ENCODE data around the gene NPHS2.
"Not testable (repeated sequence)": the region's sequence is repeated elsewhere in the genome, so short reads cannot be mapped to it uniquely, and the experiment has no call there.

The NPHS2 gene

DNA sequence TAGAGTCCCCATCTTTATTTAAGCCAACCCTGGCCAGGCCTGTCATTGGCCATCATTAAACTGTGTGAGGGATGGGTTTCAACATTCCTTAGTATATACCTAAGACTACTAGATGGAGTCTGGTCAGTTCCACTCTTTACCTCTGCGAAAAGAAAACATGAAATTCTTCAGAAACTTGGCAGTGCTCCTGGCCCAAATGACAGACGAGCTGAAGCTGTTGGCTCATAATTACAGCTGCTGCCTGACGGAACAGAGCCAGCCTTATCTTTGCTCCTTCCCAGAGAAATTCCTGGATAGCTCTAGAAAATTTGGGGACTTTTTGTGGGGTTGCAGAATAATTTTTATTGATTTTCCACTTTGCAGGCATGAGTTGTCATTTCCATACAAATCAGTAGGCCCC lies 30.4 kb downstream of the NPHS2 start:
- DNase-seq = peak; percentile 10

DNA sequence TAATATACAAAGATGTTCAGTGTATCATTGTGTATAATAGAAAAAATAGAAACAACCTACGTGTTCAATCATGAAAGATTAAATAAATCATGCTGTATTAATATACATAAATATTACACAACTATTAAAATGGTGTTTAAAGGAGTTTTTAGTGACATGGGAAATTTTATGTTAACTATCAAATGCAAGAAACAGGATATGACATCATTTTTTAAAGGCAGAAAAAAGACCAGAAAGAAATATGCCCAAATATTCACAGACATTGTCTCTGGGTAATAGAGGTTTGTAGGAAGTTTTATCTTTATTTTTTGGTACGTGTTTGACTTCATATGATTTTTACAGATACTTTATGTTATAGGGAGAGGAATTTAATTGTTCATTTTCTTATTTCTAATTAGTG lies 34.0 kb downstream of the NPHS2 start:
- no peak for DNase-seq

DNA sequence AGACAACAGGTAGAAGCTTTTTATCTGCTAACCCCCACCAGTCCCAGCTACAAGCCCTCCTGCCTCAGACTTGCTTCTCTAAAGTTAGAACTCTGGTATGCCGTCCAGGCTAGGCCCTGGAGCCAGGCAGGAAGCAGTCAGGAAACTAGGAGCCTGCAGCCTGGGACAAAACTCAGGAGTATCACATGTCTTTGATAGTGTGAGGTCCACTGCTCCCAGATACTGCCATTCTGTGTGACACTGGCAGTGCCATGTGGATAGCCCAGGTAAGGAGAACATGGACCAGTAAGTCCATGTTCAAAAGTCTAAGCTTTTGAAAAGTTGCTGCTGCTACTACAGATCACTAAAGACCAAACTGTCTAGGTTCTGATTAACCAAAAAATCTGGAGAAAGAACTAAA lies 45.4 kb downstream of the NPHS2 start:
- DNase-seq = no peak

DNA sequence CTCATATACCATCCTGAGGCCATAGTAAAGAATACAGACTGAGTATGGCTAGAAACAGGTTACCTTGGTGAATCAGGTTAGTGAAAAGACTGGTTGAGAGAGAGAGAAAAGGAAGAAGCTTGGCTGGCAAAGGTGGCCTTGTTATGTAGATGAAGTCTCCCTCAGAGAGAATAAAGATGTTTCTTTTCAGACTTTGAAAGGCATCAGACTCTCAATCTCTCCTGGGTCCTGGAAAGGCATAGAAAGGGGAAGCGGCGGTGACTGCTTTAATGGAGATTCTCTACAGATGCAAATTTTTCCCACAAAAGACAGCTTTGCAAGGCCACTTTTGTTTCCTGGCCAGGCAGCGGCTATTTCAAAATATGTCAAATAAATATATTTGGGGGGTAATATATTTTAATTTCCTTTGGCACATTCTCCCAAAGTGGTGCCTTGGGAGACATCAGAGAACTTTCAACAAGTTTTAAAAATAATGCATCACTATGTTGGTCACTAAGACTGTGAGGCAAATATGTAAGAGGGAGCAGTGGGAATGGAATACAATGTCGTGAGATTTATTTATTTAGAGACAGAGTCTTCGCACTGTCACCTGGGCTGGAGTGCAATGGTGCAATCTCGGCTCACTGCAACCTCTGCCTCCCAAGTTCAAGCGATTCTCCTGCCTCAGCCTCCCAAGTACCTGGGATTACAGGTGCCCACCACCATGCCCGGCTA lies 46.1 kb downstream of the NPHS2 start:
- DNase-seq = no peak

DNA sequence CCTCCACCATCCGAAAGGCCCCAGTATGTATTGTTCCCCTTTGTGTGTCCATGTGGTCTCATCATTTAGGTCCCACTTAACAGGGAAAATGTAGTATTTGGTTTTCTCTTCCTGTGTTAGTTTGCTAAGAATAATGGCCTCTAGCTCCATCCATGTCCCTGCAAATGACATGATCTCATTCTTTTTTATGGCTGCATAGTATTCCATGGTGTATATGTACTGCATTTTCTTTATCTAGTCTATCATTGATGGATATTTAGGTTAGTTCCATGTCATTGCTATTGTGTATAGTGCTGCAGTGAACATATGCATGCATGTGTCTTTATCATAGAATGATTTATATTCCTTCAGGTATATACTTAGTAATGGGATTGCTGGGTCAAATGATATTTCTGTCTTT lies 57.2 kb downstream of the NPHS2 start:
- DNase-seq = not testable (repeated sequence)

DNA sequence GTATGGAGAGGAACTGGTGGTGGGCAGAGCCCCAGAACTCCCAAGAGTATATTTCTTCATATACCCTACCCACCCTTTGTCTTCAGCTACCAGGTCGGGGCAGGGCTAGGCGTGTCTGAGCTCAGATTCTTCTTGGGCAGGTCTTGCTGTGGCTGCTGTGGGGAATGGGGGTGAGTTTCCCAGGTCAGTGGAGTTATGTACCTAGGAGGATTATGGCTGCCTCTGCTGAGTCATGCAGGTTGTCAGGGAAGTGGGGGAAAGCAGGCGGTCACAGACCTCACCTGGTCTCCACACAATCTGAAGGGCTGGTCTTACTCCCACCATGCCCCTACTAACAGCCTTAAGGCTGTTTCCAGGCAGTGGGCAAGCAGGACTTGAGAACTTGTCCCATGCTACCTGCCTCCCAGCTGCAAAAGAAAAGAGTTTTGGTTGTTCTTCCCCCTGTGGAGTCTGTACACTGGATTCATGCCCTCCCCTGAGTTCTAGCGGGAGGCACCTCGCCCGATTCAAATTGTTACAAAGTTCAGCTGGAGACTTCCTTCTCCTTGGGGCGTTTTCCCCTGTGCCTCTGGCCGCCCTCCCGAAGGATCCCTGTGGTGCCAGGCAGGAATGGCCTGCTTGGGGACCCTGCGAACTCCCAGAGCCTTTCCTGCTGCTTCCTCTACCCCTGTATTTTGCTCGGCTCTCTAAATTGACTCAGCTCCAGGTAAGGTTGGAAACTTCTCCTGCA lies 58.6 kb downstream of the NPHS2 start:
- no peak for DNase-seq

DNA sequence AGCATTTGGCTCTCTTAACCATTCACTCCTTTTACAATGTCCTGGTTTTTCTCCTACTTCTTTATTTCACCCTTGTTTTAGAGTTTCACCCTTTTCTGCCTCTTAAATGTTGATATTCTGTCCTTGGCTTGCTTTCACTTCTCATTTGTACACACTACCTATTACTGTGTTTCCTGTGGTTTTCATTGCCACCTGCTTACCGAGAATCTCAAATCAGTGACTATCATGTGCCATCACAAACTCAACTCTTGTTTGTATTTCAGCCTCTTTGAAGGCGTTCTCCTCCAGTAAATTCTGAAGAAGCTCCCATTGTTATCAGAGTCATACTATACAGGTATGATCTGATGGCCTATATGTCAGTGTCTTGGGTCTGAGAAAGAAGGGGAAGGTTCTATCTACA lies 65.7 kb downstream of the NPHS2 start:
- no peak for DNase-seq

DNA sequence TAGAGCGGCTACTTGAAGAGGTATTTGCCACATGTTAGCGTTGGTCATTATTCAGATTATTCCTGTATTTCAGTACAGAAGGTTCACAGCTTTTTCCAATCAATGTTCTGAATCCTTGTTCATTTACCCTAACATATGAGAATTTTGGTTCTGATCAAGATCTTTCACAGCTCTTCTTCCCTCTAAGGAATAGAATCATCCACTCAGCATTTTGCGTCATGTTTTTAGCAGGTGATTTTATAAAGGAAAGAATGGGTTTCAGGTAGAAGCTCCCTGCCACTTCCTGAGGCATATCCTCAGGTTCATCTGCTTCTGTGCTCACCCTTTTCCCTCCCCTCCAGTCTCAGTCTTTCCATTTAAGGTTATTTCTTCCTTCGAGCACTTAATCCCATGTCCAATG lies 66.4 kb downstream of the NPHS2 start:
- DNase-seq = no peak

DNA sequence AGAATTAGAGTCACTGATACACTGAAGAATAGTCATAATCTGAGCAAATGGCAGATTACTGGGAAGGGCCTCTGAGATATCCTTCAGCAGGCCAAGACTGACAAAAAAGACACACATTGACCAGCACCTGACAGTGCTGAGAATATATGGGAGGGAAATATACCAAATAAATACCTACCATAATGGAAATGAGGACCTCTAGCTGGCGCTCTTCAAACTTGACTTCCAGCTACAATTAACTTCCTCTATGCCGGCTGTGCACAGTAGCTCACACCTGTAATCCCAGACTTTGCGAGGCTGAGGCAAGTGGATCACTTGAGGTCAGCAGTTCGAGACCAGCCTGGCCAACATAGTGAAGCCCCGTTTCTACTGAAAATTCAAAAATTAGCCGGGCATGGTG lies 69.5 kb downstream of the NPHS2 start:
- DNase-seq = no peak

Data from NCI-H226 (cell line).